Hepatic stellate cell (primary cell): Measurements from ENCODE around the gene MAS1L.

Source experiments
- DNase-seq: peaks from one replicate; pipeline ENCODE4 v3.0.0; 2011; ENCODE audit warnings: low spot score

The MAS1L gene, protein sequence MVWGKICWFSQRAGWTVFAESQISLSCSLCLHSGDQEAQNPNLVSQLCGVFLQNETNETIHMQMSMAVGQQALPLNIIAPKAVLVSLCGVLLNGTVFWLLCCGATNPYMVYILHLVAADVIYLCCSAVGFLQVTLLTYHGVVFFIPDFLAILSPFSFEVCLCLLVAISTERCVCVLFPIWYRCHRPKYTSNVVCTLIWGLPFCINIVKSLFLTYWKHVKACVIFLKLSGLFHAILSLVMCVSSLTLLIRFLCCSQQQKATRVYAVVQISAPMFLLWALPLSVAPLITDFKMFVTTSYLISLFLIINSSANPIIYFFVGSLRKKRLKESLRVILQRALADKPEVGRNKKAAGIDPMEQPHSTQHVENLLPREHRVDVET

DNA sequence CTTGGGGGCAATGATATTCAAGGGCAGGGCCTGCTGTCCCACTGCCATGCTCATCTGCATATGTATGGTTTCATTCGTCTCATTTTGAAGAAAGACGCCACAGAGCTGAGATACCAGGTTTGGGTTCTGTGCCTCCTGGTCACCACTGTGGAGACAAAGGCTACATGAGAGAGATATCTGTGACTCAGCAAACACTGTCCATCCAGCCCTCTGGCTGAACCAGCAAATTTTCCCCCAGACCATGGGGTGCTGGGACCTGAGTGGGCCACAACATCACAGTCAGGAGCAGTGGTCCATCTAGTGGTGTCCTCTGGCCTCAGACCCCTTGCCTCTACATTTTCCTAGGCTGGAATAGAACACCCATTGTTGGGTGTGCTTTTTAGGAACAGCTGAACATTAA is at the start of gene MAS1L:
Gene MAS1L, minus strand, starts transcription at position 297 of the 400 bp plus-strand sequence. Its CDS starts 54 bp downstream, at position 243.
- no peak for DNase-seq

DNA sequence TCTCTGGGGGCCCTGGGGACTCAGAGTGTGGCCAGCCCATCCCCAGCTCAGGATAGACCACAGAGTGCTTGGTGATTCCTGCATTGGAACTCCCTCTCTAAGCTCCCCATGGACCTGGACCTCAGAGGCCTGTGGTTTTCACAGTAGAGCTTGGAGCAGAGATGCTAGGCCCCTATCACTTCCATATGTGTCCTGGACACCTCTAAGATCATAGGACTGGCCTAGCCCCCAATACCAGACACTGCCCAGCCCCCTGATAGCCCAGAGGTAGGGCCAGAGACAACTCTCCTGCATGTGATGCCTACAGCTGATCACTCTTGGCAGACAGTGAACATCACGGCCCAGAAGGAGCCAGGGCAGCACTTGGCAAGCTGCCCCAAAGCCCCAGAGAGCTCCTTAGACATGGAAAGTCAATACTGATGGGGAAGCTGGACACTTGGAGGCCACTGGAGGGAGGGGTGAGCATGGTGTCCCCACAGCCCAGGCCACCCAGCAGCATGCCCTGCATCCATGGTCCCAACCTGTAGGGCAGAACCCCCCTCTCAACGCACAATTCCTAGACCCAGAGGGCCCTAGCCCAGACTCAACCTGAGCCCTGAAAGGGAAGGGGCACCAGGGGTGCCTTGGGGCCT is 44.7 kb upstream of the MAS1L start:
- no peak for DNase-seq

DNA sequence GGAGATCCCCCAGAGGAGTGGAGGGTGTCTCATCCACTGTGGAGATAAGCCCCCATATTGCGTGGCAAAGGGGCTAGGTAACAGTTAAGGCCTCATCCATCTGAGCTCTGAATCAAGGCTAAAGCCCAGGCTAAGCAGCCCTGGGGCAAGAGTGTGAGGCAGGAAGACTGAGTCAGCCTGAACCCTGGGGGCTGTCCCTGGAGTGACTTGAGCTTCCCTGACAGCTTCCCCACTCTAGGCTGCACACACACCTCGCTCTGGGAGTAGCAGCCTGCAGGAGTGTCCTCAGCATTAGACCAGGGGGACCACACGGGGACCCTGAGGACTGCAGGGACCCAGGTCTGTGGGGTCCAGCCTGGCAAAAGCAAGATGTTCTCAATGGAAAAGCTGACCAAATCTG is 43.9 kb upstream of the MAS1L start:
- no peak for DNase-seq

DNA sequence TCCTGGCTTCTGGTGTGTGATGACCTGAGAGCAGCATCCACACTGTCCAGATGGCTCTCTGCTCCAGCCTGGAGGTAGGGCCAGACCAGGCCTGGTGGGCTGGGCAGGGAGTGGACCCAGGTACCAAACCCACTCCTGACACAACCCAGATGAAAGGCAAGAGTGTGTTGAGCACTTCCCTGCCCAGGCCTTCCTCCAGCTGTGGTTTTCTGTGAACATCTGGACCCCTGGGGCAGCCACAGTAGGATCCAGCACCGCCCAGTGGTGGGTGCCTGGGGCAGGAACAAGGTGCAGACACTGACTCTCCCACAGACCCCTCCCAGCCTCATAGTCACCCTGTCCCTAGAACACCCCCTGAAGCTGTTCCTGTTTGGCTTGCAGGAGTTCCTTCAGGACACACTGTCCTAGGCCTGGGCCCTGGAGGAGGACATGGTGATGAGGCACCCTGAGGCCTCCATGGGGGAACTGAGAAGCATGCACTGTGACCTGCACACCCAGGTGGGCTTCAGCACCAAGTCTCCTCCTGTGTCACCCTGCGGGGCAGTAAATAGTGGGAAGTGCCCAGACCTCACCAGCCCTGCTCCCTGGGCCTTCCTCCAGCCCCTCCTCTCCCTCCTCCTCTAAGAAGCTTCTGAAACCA is 43.0 kb upstream of the MAS1L start:
- DNase-seq, result no peak

DNA sequence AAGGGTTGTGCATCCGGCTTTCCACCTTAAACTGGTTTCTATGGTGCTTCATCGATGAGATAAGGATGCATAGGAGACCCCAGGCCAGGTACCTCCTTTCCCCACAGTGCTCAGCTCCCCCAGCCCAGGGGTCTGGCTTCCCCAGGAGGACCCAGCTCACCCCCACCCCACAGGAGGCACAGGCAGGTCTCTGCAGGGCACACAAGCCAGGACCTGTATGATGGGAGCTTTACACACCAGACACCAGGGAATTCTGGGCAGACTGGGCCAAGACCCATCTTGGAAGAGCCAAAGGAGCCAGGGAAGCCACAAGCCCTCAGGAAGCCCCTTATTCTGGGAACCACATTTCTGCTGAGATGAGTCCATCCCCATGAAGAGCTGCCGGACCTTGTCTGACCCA is 42.2 kb upstream of the MAS1L start:
- DNase-seq, result no peak

DNA sequence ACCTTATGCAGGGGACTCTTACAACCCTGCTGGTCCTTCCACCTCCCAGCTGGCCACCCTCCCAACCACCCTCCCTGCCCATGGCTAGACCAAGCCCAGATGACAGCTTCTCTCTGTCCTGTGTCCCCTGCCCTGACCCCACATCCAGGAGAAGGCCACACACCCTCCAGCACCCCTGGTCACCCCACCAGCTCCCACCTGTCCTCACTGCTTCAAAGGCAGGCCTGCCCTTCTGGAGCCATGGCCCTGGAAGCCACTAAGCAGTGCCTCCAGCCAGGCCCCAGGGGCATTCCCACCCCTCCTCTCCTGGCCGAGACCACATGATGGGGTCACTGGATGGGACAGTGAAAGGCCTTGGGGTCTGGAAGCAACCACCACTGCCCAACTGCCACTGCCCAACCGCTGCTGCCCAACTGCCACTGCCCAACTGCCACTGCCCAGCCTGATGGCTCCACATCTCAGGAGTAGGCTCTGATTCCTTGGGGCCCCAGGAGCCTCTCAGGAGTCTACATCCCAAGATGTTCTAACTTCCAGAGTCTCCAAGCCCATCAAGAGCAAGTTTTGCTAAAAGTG is 41.3 kb upstream of the MAS1L start:
- DNase-seq, result no peak

DNA sequence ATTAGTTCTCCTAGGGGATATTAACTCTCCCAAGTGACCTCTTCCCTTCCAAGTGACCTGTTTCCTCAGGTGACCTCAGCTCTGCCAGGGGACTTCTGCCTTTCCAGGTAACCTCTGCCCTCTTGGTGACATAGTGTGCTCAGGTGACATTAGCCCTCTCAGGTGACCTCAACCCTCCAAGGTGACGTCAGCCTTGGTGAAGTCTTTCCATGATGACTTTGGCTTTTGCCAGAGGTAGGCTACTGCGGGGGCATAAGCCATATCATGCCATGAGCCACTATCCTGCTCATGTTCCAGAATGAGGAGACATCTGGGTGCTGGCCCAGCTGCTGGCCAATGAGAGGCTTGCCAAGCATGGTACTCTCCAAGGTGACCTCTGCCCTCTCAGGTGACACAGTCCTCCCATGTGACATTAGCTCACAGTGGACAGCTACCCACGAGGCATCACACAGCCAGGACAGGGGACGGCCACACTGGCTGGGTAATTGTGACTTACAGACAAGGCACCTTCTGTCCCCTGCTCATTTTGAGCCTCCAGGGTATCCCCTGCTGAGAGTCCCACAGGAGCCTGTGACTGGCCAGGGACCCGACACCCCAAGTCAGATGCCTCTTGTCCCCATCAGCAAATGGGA is 40.7 kb upstream of the MAS1L start:
- no peak for DNase-seq

DNA sequence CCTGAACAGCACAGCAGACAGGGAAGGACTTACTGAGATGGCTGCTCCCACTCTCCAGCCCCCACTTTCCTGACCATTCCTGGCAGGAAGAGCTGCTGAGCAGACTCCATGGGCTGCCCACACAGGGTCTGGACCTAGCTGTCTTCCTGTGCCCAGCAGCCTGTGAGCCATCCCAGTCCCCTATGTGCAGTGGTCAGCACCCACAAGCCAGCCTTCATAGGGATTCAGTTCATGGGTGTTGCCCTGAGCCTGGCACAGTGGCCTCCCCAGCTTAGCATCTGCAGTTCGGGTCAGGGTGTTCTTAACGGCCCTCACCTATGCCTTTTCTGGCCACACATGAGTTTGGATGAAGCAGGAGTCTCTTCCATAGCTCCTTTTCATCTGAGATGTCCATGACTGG is 39.8 kb upstream of the MAS1L start:
- no peak for DNase-seq

DNA sequence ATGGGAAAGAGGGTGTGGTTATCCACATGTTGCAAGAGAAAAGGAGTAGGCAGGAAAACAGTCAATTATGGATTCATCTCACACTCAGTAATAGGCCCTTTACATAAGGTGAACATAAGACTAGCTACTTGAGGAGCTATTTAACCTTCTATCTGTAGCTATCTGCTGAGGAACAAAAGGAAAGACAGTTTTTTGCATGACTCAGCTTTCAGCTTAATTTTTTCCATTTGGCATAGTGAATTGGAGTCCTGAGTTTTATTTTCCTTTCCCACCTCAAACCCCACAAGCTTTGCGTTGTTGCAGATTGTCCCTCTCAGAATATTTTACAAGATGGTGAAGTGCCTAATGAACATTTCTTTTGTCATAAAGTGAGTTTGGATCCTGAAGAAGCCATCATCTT is 39.4 kb upstream of the MAS1L start:
- DNase-seq, result no peak

DNA sequence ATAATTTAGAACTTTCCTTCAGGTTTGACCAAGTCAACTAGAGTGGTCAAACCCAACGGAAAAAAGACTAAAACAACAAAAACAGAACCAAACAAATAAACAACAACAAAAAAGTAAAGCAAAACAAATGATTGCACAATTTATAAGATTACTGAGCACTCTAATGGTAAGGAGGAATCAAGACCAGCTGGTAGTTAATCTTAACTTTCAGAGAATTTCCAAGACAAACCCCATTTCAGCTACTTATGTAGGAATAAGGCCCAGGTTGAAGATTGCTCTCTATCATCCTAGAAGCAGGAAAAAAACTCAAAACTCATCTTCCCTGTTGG is 37.5 kb upstream of the MAS1L start:
- no peak for DNase-seq

DNA sequence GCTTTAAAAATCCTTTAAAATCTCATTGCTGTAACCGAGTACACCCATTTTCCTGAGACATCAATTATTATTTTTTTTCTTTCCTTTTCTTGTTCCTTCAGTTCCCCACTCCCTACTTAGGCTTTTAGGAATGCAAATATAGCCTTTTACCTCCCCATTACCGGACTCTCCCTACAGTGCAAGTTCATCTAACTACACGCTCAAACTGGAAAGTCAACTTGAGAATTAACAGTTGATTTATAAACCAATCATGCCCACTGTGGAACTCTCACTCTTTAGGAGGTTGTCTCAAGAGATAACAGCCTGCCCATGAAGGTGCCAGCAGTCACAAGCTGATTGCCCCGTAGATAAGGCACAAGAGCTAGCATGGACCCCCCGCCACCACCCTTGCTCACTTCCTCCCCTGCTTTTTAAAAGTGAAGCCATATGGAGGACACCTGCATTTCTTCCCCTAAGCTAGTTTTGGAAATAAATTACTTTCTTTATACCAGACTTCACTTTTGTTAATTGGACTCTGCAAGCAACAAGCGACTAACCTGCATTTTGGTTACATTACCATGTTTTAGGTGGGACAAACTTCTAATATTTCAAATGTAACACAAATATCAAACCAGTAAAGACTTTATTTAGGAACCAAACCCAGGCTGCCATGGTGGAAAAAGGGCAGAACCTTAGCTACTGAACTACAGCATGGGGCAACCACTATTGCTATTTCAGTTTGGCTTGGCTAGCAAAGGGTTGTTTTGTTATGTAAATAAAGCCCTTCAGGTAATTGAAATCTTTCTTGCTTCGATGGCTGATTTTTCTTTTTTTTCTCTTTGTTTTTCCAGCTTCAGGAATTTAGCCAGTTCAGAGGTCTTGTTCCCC is 36.9 kb upstream of the MAS1L start:
- no peak for DNase-seq

DNA sequence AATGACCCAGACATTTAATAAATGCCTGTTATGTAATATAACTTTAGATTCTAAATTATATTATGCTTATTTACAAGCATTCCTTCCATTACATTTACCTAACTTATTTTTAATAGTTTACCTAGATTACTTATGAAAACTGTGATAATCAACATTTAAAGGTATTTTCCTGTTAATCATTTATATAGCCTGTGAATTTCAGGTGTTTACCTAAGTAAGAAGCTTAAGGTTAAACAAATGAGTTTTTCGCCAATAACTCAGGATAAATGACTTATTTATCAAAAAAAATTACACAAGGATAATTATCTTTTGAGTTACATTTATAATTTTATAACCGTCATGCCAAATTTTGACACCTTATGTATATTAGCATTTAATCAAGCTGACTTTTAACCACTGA is 36.3 kb upstream of the MAS1L start:
- no peak for DNase-seq

DNA sequence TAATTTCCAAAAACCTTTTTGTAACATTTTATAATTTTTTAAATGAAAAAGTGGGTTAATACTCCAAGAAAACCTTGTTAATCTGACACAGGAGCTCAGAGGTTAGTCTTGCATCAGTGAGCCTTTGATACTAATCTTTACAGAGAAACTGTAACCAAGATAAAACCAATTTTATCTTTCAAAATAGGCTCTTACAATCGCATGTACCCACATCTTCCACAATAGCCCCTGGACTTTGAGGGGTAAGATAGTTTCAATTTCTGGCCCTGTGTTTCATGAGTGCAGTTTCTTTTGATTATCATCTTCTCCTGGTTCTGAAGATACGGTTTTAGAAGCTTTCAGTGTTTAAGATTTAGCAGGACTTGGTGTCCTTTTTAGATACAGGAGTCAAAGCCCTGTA is 34.5 kb upstream of the MAS1L start:
- DNase-seq, result no peak

DNA sequence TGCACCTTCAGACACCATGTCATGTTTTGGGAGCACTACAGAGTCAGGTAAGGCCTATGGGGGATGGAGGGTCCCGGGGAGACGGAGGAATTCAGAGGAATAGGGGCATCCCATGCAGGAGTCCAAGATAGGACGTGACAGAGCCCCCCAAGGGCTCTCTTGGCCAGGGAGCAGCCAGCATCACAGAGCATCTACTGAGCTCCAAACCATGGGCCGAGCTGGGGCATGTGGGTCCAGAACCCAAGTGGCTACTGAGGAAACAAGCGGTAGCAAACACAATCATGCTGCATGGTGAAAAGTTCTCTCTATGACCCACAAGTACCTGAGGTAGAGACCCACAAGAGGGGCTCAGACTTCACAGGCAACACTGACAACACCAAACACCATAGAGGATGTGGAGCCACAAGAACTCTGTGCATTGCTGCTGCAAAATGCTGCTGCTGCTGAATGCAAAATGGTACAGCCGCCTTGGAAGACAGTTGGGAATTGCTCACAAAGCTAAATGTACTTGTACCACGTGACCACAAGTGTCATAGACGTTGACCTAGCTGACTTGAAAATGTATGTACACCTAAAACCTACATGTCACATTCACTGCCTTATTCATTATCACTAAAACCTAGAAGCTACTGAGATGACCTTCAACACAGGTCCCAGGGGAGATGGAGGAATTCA is 33.4 kb upstream of the MAS1L start:
- DNase-seq, result no peak

DNA sequence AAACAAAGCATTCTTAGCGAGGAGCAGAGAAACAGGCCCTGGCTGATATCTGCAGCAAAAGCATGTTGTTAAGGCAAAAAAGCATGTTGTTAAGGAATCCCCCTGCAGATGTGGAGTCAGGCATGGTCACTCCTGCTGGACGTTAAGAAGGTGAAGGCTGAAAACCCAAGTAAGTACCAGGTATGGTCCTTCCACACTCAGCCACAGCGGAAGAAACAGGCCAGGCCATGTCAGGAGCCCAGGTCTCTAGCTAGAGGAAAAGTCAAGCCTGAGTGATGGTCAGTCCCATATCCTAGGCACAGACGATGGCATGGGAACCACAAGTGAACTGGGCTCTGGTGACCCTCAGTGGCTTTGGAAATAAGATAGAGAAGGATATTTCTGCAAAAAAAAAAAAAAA is 32.5 kb upstream of the MAS1L start:
- no peak for DNase-seq

DNA sequence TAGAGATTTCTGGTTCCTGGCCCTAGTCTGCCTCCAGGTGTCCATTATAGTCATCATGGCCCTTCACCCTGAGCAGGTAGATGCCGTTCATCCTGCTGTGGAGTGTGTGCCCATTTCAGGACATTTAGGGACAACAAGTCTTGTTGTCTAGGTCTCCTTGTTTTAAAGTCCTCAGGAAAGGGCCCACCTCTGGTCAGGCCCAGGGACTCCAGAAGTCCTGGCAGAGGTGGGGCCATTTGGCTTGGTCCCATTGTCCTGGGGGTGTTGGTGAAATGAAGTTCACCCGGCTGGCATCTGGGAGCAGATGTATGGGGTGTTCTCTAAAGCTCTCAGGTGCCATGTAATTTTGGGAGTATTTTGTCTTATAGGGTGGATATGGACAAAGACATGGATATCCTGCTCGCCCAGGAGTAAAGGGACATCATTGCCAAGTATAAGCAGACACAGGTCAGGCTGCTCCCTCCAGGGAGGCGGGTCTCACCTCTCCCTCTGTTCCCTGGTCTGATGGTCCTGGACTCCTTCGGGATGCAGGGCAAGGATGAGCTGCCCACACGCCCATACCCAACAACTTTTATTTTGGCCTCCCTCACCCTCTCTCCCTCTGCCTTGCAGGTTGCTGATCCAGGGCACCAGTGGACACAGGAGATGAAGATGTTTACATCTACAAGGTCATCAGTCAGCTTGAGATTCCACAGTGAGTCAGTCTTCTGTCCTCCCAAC is 31.7 kb upstream of the MAS1L start:
- DNase-seq, result no peak

DNA sequence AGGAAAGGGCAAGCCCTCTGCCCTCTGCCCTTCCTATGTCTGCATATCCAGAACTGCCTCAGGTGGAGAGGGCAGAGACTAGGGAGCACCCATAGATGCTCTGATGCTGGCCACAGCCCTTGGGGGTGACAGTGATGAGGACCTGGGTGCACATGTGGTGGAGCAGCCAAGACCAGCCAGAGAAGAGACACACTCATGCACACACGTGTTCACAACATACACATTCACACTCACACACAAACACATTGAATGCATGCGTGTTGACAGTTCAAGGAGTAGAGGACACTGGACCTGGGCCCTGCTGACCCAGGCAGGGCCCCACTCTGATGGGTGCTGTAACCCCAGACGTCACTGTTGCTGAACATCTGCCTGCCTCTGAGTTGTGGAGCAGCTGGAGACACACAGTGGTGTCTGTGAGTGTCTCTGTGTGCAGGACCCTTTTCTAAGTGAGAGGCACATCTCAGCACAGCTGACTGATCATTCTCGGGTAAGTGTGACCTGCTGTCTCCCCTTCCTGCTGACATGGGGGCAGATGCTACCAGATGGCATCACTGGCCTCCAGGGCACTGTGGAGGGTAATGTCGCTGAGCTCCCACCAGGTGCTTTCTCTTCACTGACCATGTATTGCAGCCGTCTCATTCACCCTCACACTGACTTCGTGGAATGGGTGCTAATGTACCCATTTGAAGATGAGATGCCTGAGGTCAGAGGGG is 30.1 kb upstream of the MAS1L start:
- DNase-seq, result no peak

DNA sequence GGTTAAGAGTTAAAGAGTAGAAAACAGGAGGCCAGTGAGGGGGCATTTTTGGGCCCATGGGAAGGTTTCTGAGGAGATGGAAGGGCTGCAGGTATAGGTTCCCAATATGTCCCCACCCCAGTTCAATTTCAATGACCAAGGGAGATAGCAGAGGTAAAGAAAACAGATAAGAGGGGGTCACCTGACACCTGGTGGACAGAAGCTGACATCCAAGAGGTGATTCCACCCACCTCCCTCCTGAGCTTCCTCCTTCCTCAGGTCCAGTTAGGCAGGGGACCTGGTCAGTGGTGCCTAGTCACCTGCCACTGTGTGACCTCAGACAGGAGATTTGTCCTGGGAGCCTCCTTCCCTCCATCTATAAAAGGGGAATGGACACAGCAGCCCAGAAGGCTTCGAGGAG is 29.5 kb upstream of the MAS1L start:
- no peak for DNase-seq

DNA sequence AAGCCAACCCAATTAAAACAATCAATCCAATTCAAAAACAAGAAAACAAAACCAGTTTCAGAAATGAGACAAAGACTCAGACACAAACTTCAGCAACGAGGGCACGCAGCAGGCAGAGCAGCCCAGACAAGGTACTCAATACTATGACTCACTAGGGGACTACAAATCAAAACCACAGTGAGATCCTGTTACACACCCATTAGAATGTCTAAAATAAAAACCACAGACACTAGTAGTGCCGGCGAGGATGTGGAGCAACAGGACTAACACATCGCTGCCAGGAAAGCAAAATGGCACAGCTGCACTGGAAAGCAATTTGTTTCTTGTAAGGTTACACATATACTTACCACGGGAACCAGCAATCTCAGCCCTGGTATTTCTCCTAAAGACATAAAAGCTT is 28.4 kb upstream of the MAS1L start:
- DNase-seq, result no peak

DNA sequence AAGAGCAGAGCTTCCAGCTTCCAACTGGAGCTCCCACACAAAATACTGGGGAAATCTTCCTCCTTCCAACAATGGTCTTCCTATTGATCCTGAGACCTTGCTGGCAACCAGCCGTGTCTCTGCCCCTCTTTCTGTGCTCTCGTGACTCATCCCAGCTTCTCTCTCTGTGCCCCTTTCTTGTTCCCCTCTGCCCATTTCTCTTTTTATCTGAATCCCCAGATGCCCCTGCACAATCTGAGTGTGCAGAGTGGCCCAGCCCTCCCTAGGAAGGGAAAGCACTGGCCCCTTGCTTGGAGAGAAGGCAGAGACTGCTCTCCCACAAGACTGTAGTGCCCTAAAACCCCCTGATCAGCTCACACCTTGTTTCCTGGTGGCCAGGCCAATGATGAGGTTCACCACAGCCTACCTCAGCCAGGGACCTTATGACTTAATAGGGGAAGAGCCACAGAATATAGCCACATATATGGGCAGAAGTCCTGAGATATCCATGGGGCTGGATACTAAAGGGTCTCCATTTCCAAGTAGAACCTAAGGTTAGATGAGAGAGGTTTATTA is 23.1 kb upstream of the MAS1L start:
- no peak for DNase-seq
